Spleen (tissue), 7 donors: Measurements from ENCODE around the gene ELP4.

Experiments used
- POLR2A ChIP-seq, 3 donors: fragments of 450-650 bp; IDR thresholded peaks; one replicate each; pipeline ENCODE4 v1.5.1; 2017; ENCODE audit warnings: antibody characterized with exemption in 3 of 3, mild to moderate bottlenecking in 1 of 3
- TF ChIP-seq, protein P1 (sequence below), 11 experiments: fragments of 200-600 bp in 7 of 11; fragments of 450-650 bp in 4 of 11; sonication (generic) in 4 of 11; IDR thresholded peaks in 8 of 11; conservative IDR thresholded peaks in 3 of 11; 1 replicate in 7 of 11; 2 replicates in 4 of 11; pipeline versions ENCODE4 v1.4.0 to v1.8.0; 2016 to 2021; ENCODE audit warnings: antibody characterized with exemption in 11 of 11, inconsistent platforms in 4 of 11, mild to moderate bottlenecking in 1 of 11
- donor health status: DM: no; HTN: no; CAD: no; lungs with moderate emphysema.
- donor health status: DM: no; HTN: no; CAD: no.
- donor health status: DM: no; HTN: no; CAD: no.

DNA sequence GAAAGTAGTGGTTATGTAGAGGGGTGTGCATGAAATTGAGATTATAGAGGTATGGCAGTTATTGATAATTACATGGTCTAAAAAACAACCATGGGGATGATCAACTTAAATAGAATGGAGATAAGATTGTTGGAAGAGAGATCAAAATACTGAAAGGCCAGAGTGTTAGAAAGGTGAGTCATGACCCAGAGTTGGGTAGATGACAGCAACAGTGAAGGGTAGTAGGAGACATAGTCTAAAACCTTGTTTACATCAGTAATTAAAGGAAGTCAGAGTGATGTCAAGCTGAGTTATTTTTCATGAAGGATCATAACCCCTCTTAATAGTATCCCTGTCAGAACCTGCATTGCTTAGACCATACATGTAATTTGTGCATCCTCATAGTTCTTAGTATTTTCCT, 110.9 kb downstream of the ELP4 start:
- TF ChIP-seq, protein P1, sequence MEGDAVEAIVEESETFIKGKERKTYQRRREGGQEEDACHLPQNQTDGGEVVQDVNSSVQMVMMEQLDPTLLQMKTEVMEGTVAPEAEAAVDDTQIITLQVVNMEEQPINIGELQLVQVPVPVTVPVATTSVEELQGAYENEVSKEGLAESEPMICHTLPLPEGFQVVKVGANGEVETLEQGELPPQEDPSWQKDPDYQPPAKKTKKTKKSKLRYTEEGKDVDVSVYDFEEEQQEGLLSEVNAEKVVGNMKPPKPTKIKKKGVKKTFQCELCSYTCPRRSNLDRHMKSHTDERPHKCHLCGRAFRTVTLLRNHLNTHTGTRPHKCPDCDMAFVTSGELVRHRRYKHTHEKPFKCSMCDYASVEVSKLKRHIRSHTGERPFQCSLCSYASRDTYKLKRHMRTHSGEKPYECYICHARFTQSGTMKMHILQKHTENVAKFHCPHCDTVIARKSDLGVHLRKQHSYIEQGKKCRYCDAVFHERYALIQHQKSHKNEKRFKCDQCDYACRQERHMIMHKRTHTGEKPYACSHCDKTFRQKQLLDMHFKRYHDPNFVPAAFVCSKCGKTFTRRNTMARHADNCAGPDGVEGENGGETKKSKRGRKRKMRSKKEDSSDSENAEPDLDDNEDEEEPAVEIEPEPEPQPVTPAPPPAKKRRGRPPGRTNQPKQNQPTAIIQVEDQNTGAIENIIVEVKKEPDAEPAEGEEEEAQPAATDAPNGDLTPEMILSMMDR (IDR thresholded peaks at IDR 0.05 in 8 of 11, conservative IDR thresholded peaks at IDR 0.05 in 3 of 11), result no peak
- TF ChIP-seq POLR2A (IDR thresholded peaks at IDR 0.05), result no peak
